Measurements from ENCODE around the gene PPP1CA.

Gene PPP1CA

GRCh38 chr11:67387069-67387468, 14.6 kb downstream of the PPP1CA start:
- Histone ChIP-seq H3K36me3 (no peaks in the 10 kb centered on the region), H3K27me3 (ENCODE audit: insufficient read depth, low read depth, severe bottlenecking) (no peaks in the 10 kb centered on the region), H3K4me3 (ENCODE audit: low read depth, low read length) (peak overlapping the region; percentile 0; the same call in 1 of the 2 replicates), H3K27ac (peak overlapping the region; percentile 88), H3K9me3 (ENCODE audit: severe bottlenecking) (no peaks in the 10 kb centered on the region)
- DNase-seq = peak; percentile 65
- TF ChIP-seq CTCF (IDR thresholded peaks at IDR 0.05; ENCODE audit: low read depth, low read length) = no peak

DNA sequence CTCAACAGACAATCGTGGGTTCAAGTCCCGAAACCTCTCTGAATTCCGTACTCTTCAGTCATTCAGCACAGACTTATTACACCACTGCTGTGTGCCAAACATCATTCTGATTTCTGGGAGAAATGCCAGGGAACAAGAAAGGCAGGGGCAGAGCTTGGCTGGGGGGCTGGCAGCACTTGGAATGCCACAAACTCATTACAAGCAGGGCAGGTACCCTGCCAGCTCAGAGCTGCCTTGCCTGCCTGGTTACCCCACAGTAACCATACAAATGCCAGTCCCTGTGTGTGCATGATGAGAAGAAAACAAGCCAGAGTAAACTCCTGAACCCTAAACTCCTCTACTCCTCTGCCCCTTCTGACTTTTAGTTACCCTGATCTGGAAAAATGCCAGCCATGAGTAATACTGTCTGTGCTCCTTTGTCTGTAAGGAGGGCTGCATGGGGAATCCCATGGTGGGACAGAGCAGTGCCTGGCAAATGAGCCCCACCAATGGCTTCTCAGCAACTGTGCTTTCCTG, 16.7 kb downstream of the PPP1CA start:
- no peaks in the 10 kb centered on the region for H3K9me3 ChIP-seq (ENCODE audit: severe bottlenecking)
- no peak overlapping the region for H3K4me3 ChIP-seq (ENCODE audit: low read depth, low read length)
- TF ChIP-seq CTCF (IDR thresholded peaks at IDR 0.05; ENCODE audit: low read depth, low read length) = no peak
- H3K36me3 ChIP-seq = no peaks in the 10 kb centered on the region
- no peak overlapping the region for H3K27ac ChIP-seq
- no peaks in the 10 kb centered on the region for H3K27me3 ChIP-seq (ENCODE audit: insufficient read depth, low read depth, severe bottlenecking)
- DNase-seq = no peak

DNA sequence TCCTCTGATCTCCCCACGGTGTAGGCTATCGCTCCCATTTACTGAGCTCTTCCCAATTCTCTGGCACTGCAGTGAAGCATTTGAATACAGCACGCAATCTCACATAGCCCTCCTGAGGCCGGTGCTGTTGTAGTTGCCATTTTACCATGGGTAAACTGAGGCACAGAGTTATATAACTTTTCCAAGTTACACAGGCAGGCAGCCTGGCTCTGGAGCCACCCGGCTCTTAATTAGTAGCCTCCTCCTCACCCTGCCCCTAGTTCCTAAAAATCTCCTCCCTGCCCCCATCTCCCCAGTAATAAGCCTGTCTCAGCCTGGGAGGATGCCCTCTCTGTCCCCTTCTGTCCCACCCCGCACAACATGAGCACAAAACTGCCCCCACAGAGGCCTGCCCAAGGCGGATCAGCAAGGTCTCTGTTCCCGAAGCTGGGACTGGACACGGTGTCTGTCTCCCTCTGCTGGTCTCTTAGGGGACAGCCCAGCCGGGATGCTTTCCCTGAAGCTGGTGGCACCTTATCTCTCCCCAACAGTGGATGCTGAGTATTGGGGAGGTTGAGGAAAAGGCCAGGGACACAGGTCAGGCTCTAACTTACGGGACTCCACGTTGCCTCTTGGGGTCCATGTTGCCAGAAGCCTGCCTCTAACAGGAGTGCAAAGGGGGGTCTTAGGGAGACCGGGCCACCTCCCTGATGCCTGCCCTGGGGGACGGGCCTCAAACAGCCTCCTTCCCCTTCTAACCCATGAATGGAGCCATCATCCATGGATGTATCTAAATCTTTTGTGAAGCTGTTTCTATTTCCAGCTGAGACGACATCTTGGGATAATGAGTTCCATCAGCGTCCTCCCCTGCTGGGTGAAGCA, 19.2 kb downstream of the PPP1CA start:
- no peak overlapping the region for H3K4me3 ChIP-seq (ENCODE audit: low read depth, low read length)
- H3K27ac ChIP-seq = no peak overlapping the region
- no peaks in the 10 kb centered on the region for H3K27me3 ChIP-seq (ENCODE audit: insufficient read depth, low read depth, severe bottlenecking)
- no peaks in the 10 kb centered on the region for H3K9me3 ChIP-seq (ENCODE audit: severe bottlenecking)
- DNase-seq = peak; percentile 82
- no peaks in the 10 kb centered on the region for H3K36me3 ChIP-seq
- peak; percentile 99 for TF ChIP-seq CTCF (IDR thresholded peaks at IDR 0.05; ENCODE audit: low read depth, low read length)

DNA sequence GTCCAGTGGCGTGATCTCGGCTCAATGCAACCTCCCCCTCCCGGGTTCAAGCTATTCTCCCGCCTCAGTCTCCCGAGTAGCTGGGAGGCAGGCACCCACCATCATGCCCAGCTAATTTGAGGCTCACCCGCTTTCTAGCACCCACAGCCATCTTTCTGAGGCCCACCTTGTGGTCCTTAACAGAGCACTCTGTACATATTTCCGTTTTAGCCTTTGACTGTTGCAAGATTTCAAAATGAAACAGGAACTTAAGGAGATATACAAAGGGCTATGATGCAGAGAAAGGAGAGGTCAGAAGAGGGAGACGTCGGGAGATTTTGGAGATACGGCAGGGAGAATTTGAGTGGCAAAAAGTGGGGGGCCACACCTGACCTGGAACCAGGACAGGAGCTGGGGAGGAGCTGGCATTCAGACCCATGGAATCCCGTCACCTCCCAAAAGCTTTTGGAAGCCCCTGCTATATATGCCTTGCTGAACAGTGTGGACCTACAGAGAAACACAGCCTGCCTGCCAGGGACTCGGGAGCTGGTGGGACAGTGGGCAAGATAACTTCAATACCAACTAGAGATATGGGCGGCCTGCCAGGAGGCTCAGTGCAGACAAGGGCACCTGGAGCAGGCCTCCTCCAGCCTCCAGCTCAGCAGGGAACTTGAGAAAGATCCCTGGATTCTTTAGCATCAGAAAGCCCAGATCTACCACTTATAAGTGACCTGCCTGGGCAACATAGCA, 20.2 kb downstream of the PPP1CA start:
- H3K27ac ChIP-seq = no peak overlapping the region
- TF ChIP-seq CTCF (IDR thresholded peaks at IDR 0.05; ENCODE audit: low read depth, low read length) = no peak
- H3K4me3 ChIP-seq (ENCODE audit: low read depth, low read length) = no peak overlapping the region
- no peaks in the 10 kb centered on the region for H3K9me3 ChIP-seq (ENCODE audit: severe bottlenecking)
- DNase-seq = no peak
- H3K27me3 ChIP-seq (ENCODE audit: insufficient read depth, low read depth, severe bottlenecking) = no peaks in the 10 kb centered on the region
- no peaks in the 10 kb centered on the region for H3K36me3 ChIP-seq

DNA sequence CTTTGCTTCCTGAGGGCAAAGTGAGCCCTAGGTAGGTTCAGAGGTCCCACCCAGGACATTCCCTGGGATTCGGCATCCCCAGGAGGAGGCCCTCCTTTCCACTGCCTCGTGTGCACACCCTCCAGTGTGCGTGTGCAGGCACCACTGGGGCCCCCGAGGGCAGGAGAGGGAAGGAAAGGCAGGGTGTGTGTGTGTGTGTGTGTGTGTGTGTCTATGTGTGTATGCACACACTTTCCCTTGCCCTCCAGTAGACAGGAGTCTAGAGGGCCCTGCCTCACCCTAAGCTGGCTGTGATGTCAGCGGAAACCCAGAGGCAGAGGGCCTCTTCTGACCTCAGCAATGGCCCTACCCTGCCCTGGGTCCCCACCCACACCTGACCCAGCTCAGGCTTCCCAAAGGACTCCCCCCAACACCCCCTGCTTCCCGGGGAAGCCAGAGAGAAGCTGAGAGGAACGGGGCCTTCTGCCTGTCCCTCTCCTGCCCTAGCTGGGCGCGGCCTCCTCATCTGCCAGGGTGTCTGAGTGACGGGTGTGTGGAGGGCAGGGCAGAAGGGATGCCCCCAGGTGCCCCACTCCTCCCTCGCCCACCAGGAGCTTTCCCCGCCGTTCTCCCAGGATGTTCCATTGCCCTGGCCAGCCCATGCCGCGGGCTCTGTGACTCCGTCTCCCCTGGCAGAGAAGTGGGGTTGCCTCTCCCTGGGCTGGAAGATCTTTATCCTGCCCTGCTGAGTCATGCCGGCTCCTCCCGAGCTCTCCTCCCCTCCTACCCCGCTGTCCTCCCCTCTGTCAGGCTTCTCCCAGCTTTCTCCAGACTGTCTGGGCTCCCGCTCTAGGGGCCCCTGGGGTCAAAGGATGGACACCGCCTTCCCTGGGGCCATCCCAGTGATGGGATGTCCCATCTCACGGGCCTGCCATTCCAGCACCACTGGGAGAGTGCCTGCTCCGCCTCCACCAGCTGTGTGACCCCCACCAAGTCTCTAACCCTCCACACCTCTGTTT, 22.3 kb downstream of the PPP1CA start:
- Histone ChIP-seq H3K27me3 (ENCODE audit: insufficient read depth, low read depth, severe bottlenecking) (no peaks in the 10 kb centered on the region), H3K36me3 (no peaks in the 10 kb centered on the region), H3K27ac (no peak overlapping the region), H3K4me3 (ENCODE audit: low read depth, low read length) (no peak overlapping the region), H3K9me3 (ENCODE audit: severe bottlenecking) (no peaks in the 10 kb centered on the region)
- no peak for DNase-seq
- no peak for TF ChIP-seq CTCF (IDR thresholded peaks at IDR 0.05; ENCODE audit: low read depth, low read length)

Measured in WERI-Rb-1 (cell line).